ENCODE results near the gene PRR33. TPM values are rescaled to one million over a fixed set of nuclear protein-coding genes. Genes with fewer than 3 reads are reported as not detected.

PRR33 gene
- total RNA-seq, 4 donors from 2014 or later, result not detected

GRCh38 chr11:1924181-1924580 lies 32.5 kb upstream of the PRR33 start:
- Histone ChIP-seq H3K4me1 (peaks cover 0 to 45% (median 33%) of the 10 kb centered on the region in 3 donors), H3K9me3 (no peaks in the 10 kb centered on the region), H3K4me3 (no peak overlapping the region), H3K27ac (peak overlapping the region in 1 of 4 donors; percentile 30), H3K36me3 (no peaks in the 10 kb centered on the region), H3K27me3 (peaks cover 15% of the 10 kb centered on the region)
- no peak for TF ChIP-seq EP300 (IDR thresholded peaks at IDR 0.05)
- no peak for TF ChIP-seq POLR2AphosphoS5 (IDR thresholded peaks at IDR 0.05)
- no peak for TF ChIP-seq CTCF (IDR thresholded peaks at IDR 0.05)
- no peak for TF ChIP-seq POLR2A (IDR thresholded peaks at IDR 0.05)
- WGBS, 2 donors (ENCODE audit: low coverage in 1 of 2), result 74% methylated on average over 4 of the region's 17 CpGs; no CpG with 5 or more reads in 1 of the 2 donors
- no peak for ATAC-seq

DNA sequence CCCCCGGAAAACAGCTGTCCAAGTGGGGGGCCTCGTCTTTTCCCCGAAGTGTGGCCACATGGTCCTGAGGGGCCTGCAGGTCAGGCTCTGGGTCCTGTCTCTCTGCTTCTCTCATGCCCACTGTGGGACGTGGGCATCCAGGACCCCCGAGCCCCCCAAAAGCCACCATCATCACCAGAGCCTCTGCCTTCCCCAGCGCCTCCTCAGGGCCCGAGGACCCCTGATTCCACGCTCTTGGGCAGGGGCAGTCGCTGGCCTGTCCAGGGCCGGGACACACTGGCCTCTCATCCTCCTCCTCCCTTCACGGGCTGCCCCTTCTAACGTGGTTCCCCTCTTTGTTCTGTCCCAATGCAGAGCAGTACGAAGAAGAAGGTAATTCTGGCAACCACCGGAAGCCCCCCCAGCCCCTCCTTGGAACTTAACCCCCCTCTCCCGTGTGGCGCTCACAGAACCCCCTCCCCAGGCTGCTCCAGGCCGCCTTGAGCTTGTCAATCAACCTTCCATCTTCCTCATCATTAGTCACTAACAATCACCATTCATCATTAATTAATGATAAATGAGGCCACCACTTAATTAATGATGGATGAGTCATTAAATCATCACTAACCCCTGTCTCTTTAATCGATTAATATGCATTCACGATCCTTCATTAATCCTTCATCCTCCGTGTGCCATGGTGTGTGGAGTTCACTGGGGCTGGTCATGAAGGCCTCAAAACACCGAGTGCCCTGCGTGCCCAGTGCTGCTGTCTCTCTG lies 31.7 kb upstream of the PRR33 start:
- TF ChIP-seq POLR2AphosphoS5 (IDR thresholded peaks at IDR 0.05) (no peak), CTCF (IDR thresholded peaks at IDR 0.05) (no peak), POLR2A (IDR thresholded peaks at IDR 0.05) (no peak), EP300 (IDR thresholded peaks at IDR 0.05) (no peak)
- H3K9me3 ChIP-seq, result no peaks in the 10 kb centered on the region
- H3K27me3 ChIP-seq, result peaks cover 15% of the 10 kb centered on the region
- H3K4me3 ChIP-seq, result no peak overlapping the region
- ATAC-seq, result no peak
- H3K36me3 ChIP-seq, result no peaks in the 10 kb centered on the region
- 91 to 100% methylated on average over 5 to 17 of the region's 22 CpGs for WGBS, 2 donors (ENCODE audit: low coverage in 1 of 2)
- H3K4me1 ChIP-seq, result peaks cover 0 to 43% (median 33%) of the 10 kb centered on the region in 3 donors
- peak overlapping the region in 2 of 4 donors; percentile 57 to 75 for H3K27ac ChIP-seq

DNA sequence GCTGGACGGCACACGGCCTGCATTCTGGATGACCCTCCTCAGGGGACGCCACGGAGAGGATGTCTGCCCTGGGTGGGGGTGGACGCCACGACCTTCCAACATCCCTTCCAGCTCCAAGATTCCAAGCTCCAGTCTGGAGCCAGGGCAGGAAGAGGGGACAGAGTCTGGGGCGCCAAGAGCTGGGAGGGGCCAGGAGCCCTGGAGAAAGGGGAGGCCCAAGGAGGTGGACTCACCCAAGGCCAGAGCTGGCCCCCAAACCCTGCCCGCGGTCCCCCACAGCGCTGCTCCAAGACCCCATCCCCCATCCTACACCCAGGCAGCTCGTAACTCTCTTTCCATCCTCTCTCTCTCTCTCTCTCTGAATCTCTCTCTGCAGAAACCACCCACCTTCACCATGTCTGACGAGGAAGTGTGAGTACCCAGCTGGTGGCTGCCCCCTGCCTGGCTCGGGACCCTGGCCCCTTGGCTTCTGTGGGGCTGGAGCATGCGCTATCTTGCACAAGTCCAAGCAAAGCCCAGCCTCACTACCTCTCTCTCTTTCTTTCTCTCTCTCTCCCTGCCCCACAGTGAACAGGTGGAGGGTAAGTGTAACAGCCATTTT lies 30.9 kb upstream of the PRR33 start:
- TF ChIP-seq POLR2AphosphoS5 (IDR thresholded peaks at IDR 0.05), result no peak
- no peak for TF ChIP-seq CTCF (IDR thresholded peaks at IDR 0.05)
- TF ChIP-seq EP300 (IDR thresholded peaks at IDR 0.05), result no peak
- TF ChIP-seq POLR2A (IDR thresholded peaks at IDR 0.05), result no peak
- ATAC-seq, result no peak
- Histone ChIP-seq H3K27ac (peak overlapping the region in 3 of 4 donors; percentile 57 to 75 (median 60)), H3K4me3 (no peak overlapping the region), H3K27me3 (peaks cover 15% of the 10 kb centered on the region), H3K36me3 (no peaks in the 10 kb centered on the region), H3K9me3 (no peaks in the 10 kb centered on the region), H3K4me1 (peaks cover 0 to 37% (median 25%) of the 10 kb centered on the region in 3 donors)
- WGBS, 2 donors (ENCODE audit: low coverage in 1 of 2), result 58 to 69% methylated on average over 3 to 4 of the region's 14 CpGs

- no peak overlapping the region for H3K4me3 ChIP-seq
- H3K4me1 ChIP-seq, result peaks cover 0 to 27% (median 20%) of the 10 kb centered on the region in 3 donors
- 58% methylated on average over 4 of the region's 18 CpGs; no CpG with 5 or more reads in 1 of the 2 donors for WGBS, 2 donors (ENCODE audit: low coverage in 1 of 2)
- H3K9me3 ChIP-seq, result no peaks in the 10 kb centered on the region
- TF ChIP-seq EP300 (IDR thresholded peaks at IDR 0.05), result no peak
- TF ChIP-seq POLR2AphosphoS5 (IDR thresholded peaks at IDR 0.05), result no peak
- TF ChIP-seq CTCF (IDR thresholded peaks at IDR 0.05), result no peak
- TF ChIP-seq POLR2A (IDR thresholded peaks at IDR 0.05), result no peak
- H3K27ac ChIP-seq, result peak overlapping the region in 3 of 4 donors; percentile 60 to 75 (median 71)
- peaks cover 15% of the 10 kb centered on the region for H3K27me3 ChIP-seq
- peak; percentile 70 for ATAC-seq
- no peaks in the 10 kb centered on the region for H3K36me3 ChIP-seq
Measured at GRCh38 chr11:1921574-1922141, 30.0 kb upstream of the PRR33 start.
